ENCODE measurements around the gene SYT7.
A peak's percentile ranks its signal among the peaks of the same experiment; 100 is the strongest.
"Not testable (repeated sequence)": the region's sequence is repeated elsewhere in the genome, so short reads cannot be mapped to it uniquely, and the experiment has no call there.

SYT7 gene

GRCh38 chr11:61475433-61475832, 105.4 kb downstream of the SYT7 start:
- DNase-seq (ENCODE audit: low spot score): no peak

- no peak for DNase-seq (ENCODE audit: low spot score)
These were observed 106.7 kb downstream of the SYT7 start for GRCh38 chr11:61474013-61474643.

GRCh38 chr11:61473370-61474012, 107.4 kb downstream of the SYT7 start:
- no peak for DNase-seq (ENCODE audit: low spot score)

- peak; percentile 41 for DNase-seq (ENCODE audit: low spot score)
These were observed 108.0 kb downstream of the SYT7 start for GRCh38 chr11:61472868-61473267.

- DNase-seq (ENCODE audit: low spot score): no peak
These were observed 108.6 kb downstream of the SYT7 start for GRCh38 chr11:61472282-61472681.

GRCh38 chr11:61468002-61468401, 112.9 kb downstream of the SYT7 start:
- DNase-seq (ENCODE audit: low spot score): no peak

- not testable (repeated sequence) for DNase-seq (ENCODE audit: low spot score)
These were observed 113.3 kb downstream of the SYT7 start for GRCh38 chr11:61467602-61468001.

All from globus pallidus (tissue), 1 donor.